ENCODE results near the gene IBTK. TPM values are rescaled to one million over a fixed set of nuclear protein-coding genes. Genes with fewer than 3 reads are reported as not detected.
"Not testable (repeated sequence)": the region's sequence is repeated elsewhere in the genome, so short reads cannot be mapped to it uniquely, and the experiment has no call there.

The IBTK gene
- total RNA-seq, 1 donor from 2014 or later, result 93.3 TPM

DNA sequence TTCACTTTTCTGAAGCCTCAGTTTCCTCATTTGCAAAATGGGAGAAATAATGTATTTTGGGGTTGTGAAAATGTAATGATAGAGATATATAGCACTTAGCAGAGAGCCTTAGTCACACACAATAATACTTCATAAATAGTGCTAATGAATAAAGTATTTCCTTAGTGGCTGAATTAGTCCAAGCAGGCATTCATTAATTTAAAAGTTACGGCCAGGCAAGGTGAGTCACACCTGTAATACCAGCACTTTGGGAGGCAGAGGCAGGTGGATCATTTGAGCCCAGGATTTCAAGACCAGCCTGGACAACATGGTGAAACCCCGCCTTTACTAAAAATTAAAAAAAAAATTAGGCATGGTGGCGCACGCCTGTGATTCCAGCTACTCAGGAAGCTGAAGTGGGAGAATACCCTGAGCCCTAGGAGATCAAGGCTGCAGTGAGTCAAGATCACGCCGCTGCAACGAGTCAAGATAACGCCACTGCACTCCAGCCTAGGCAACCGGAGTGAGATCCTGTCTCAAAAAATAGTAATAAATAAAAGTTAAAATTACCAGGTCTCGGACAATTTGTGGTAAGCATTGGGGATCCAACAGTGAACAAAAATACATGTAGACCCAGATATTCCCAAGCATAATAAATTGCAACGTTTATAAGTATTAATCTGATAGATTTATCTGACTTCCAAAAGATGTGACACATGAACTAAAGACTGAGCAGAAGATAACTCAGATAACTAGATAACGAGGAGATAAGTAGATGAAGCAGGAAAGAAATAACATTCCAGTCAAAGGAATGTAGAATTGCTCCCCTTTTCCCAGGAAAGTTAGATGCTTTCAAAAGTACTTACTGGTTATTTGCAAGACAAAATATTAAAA, 2.1 kb upstream of the IBTK start:
- DNase-seq (ENCODE audit: low spot score in 2 of 2) (no peak), FAIRE-seq (no peak)

DNA sequence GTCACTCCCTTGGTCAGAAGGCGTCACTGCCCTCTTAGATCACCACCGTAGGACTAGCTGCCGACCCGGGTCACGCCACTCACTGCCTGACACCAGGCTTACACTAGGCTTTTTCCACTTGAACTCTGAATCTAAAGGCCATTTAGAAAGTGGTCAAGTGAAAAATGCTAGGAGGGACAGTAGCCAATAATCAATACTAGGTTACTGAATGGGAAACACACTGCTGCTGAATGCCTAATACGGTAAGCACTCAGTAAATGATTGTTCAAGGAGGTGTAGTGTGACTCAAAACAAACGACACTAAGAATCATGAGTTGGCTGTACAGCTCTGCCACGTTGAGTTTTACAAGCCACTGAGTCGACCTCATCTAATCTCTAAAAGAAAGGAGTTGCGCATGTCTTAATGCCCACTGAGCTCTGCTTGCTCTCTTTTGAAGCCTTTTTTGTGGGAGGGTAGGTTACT, 760 bp upstream of the IBTK start:
- no peak for FAIRE-seq
- peak in 1 of 2 donors; percentile 51 for DNase-seq (ENCODE audit: low spot score in 2 of 2)

DNA sequence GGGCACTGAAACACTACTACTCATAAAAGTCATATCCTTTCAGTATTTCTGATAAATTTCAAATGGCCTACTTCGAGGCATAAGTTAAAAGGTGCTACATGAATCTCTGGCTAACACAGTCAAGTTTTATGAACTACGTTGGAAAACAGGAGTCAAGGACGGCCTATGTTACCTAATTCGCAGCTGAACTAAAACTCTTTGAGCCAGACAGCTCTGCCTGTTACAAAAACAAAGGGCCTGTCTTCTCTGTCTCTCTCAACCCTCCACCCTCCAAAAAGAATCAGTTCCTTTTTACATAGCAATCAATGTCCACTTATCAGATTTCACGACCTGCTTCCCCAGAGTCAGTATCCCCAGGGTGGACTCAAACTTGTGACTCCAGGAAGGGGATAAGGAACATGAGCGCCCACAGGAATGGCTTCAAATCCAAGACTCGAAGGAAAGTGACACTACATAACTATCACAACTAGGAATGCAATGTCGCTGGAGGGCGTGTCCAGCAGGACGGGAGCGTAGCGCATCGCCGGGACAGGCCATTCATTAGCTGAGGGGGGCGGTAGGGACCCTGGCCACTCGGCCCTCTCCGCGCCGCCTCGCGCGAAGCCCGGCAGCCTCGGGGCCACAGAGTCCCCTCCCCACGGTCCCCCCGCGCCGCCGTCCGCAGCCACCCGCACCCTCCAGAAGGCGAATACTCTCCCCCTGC, 591 bp downstream of the IBTK start:
- DNase-seq (ENCODE audit: low spot score in 2 of 2), result peak in 1 of 2 donors; percentile 38
- no peak for FAIRE-seq

DNA sequence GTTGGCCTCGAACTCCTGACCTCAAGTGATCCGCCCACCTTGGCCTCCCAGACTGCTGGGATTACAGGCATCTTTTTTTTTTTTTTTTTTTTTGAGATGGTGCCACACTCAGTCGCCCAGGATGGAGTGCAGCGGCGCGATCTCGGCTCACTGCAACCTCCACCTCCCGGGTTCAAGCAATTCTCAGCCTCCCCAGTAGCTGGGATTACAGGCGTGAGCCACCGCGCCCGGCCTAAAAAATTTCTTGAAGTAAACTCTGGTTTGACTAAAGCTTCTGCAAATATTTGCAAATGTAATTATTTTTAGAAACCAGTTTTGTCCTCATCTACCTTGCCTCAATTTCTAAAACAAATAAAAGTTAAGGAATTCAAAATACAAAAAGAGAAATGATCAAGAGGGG, 1.2 kb downstream of the IBTK start:
- DNase-seq (ENCODE audit: low spot score in 2 of 2) (no peak), FAIRE-seq (no peak)

DNA sequence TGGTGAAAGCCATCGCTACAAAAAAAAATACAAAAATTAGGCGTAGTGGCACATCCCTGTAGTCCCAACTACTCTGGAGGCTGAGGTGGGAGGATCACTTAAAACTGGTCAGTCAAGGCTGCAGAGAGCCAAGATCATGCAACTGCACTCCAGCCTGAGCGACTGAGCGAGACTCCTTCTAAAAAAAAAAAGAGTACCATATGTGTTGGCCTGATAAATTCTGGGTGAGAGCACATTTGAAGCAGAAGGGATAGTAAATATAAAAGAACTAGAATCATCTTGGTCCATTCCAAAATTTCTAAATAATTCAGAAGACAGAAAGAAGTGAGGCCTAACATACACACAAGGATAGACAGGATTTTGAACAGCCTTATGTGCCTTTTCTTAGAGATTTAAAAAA, 2.2 kb downstream of the IBTK start:
- FAIRE-seq (no peak), DNase-seq (ENCODE audit: low spot score in 2 of 2) (no peak)

DNA sequence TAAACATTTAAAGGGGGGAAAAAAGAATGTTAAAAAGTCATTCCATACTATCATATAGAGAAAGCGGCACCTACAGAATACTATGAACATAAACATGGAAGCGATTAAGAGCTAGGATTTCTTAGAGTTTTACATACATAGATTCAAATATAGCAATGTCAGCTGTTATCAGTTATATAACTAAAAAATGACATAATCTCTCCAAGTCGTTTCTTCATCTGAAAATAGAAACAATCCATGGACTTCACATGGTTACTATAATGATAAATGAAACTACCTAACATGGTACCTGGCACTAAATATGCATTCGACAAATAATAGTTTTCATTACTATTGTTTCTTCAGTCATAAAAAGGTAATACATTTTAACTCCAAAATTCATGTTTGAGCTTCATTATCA, 3.7 kb downstream of the IBTK start:
- FAIRE-seq, result no peak

DNA sequence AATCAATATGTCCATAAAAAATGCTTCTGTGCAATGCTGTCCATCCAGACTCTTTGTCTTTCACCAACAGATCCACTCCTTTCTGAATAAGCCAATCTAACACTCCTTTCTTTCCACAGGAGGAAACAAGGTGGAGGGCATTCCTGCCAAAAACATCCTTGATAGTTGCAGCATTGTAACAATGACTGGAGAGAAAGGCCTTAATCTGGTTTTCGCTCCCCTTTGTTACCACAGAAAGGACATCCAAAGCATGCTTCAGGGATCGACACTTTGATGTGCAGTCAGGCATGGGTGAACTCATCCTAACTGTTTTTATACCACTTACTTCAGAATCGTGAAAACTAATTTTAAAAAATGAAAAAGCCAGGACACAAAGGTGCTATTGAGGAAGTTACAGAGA, 7.4 kb downstream of the IBTK start:
- FAIRE-seq (no peak), DNase-seq (ENCODE audit: low spot score in 2 of 2) (no peak)

More for the DNA sequence above, 3.7 kb downstream of the IBTK start:
- DNase-seq (ENCODE audit: low spot score in 2 of 2), result no peak

DNA sequence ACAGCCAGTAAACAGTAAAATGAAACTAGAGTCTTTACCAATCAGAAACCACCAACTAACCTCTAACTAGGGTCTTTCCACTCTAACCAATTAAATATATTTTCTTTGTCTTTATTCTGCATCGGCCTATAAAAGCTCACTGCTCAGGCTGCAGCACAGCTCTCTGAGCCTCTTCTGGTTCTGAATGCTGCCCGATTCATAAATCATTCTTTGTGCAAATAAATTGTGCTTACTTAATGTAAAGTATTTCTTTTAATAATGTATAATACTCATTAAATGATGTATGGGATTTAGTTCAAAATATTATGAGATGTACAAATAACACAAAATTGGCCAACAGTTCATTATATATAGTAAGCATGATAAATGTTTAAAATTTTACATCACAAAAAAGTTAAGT, 7.9 kb downstream of the IBTK start:
- no peak for FAIRE-seq

DNA sequence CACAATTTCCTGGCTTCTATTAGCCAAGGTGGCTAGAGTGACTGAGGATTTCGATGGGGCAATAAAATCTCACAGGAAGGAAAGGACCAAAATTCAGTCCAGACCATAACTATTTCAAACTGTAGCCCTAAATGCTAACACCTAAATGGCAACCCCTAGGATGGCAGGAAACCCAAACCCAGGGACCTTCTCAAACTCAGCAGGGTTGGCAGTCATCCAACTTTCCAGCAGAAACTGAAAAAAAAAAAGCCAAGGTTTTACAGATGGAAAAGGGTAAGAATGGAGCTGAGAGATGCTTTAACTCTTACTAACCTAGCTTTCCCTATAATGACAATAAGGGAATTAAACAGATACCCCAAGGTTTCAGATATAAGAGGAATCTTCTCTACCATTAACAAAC, 10.5 kb downstream of the IBTK start:
- no peak for FAIRE-seq
- no peak for DNase-seq (ENCODE audit: low spot score in 2 of 2)

More for the DNA sequence above, 7.9 kb downstream of the IBTK start:
- DNase-seq (ENCODE audit: low spot score in 2 of 2), result no peak

DNA sequence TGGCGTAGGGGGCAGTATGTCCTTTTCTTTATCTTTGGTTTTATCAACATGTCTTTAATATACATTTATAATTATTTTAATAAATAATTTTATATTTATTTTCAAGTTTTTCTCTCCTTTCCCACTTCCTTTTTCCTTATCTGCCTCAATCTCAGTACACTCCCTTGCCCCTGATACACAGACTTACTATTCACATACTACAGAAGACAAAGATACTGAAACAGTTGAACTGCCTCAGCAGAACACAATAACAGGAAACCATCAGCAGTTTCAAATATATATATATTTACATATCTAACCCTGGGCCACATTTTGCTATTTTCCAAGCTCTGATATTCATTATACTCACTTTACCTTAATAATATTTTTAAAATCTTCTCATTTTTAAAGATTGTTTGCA, 19.8 kb downstream of the IBTK start:
- DNase-seq (ENCODE audit: low spot score in 2 of 2) (no peak), FAIRE-seq (no peak)

DNA sequence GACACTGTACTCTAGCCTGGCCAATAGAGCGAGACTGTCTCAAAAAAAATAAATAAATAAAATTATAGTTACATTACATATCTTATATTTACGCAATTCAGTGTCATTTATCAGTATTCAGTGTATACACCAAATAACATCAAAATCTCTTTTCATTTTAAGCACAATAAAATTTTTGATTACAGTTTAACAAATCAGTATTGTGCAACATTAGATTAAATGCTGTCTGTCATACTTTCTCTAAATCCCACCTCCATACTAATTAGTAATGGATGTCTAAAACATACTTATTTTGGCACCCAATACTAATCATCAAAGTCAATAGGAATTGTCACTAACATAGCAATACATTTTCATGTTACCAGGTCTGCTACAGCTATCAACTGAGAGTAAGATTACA, 27.4 kb downstream of the IBTK start:
- FAIRE-seq (no peak), DNase-seq (ENCODE audit: low spot score in 2 of 2) (no peak)

DNA sequence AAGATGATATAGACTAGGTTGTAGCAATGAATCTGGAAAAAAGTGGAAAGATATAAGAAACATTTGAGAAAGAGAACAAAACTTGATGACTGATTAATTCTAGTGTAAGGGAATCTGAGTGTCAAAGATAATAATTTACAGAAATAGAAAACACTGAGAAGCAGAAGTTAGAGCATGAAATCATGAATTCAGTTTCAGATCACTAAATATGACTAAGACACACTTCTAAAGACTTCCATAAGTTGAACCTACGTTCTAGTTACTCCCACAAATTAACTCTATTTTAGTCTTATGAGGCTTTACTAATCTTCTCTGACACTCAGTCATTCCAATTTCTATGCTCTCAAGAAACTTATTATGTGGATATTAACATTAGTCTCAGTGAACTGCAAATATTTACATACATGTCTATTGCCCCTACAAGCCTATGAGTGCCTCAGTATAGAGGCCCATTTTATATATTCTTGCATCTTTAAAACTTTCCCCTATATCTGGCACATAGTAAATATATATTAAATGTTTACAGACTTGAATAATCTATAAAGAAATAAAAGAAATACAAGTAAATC, 30.4 kb downstream of the IBTK start:
- FAIRE-seq (peak; percentile 61), DNase-seq (ENCODE audit: low spot score in 2 of 2) (no peak)

DNA sequence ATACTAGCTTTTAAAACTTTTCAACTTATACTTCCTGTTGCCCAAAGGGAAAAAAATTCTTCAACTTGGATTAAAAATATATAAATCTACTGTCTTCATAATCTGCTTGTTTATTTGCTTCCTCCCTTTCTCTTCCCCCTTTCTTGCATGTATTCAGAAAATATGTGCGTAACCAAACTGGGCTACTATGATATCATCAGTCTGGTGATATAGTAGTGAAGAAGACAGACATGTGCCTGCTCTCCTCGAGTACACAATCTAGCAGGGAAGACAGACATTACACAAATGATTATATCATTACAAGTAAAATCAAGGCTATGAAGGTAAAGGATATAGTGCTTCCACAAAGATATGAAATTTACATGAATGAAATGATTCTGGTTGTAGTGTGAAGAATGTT, 31.0 kb downstream of the IBTK start:
- DNase-seq (ENCODE audit: low spot score in 2 of 2) (no peak), FAIRE-seq (no peak)

DNA sequence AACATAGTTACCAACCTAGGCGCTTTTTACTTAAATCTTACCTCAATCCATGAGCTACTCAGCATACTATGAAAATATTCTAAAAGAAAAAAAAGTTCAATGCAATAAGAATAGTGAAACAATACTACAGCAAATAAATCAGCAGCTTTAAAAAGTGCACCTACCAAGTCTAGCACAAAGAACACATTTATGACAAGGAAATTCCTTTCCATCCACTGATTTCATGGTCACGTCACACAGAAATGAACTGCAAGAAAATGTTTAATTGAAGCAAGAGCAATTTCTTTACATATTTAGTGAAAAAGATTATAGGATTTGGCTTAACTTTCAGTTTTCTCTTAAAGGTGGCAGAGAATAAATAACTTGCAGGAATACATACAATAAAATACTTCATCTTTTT, 36.2 kb downstream of the IBTK start:
- FAIRE-seq (no peak), DNase-seq (ENCODE audit: low spot score in 2 of 2) (no peak)

DNA sequence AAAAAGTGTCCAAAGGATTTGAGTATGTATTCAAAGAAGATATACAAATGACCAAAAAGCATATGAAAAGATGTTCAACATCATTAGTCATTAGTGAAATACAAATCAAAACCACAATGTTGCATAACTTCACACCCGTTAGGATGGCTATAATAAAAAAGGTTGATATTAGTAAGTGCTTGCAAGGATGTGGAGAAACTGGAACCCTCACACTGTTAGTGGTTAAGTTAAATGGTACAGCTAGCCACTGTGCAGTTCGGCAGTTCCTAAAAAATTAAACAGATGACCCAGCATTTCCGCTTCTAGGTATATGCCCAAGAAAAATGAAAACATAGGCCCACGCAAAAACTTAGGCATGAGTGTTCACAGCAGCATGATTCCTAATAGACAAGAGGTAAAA, 38.6 kb downstream of the IBTK start:
- FAIRE-seq, result no peak
- DNase-seq (ENCODE audit: low spot score in 2 of 2), result no peak

DNA sequence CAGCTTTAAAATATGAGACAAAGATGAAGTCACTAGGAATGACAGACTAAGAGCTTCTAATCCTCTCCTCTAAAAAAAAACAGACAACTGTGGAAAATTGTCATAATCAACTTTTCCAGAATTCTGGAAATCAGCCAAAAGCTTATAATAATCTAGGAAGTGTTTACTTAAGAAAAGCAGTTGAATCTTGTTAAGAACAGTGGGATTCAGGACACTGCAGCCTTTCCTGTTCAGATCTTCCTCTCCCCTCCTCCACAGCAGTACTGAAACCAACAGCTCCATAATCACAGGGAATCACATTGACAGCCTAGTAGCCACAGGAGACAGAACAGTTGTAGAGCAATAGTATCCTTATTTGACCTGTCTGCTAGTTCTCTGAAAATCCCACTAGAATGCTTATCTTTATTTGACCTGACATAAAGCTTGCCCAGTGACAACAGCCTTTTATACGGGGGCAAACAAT, 41.6 kb downstream of the IBTK start:
- DNase-seq (ENCODE audit: low spot score in 2 of 2) (no peak), FAIRE-seq (no peak)

DNA sequence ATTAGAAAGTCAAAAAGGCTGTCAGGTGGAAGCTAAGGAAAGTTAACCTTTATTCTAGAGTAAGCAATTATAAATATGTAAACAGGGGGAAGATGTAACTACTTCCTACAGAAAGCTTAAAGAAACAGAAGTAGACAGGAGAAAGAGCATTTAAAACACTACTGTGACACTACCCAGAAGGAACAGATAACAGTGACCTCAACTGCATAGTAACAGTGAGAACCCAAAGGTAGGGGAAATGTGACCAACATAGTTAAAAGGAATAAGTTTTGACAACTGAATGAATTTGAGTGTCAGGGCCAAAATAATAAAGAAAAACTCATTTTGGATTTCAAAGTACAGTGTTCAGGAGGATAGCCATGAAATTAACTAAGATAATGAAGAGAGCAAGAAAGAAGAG, 43.5 kb downstream of the IBTK start:
- DNase-seq (ENCODE audit: low spot score in 2 of 2) (no peak), FAIRE-seq (no peak)

DNA sequence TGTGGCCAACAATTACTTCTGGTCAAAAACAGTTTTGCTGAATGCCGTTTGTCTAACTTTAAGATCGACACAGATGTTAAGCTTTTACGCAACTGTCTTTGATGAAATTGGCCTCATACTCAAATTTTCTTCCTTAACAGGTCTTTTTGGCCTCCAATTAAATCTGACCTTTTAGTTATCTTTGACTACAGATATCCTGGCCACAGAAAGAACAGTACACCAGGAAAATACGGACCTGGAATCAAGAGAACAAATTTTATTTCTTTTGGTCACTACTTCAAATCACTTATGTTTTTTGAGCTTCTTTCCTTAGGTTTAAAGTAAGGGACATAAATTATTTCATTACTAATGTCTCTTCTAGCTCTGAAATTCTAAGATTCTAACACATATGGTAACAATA, 49.8 kb downstream of the IBTK start:
- DNase-seq (ENCODE audit: low spot score in 2 of 2) (no peak), FAIRE-seq (no peak)

DNA sequence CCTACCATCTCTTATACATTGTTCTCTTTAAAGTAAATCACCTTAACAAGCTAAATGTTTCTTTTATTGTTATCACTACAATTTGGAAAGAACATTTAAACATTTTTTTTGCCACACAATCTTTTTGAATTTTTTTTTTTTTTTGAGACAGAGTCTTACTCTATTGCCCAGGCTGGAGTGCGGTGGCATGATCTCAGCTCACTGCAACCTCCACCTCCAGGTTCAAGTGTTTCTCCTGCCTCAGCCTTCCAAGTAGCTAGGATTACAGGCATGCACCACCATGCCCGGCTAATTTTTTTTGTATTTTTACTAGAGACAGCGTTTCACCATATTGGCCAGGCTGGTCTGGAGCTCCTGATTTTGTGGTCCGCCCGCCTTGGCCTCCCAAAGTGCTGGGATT, 50.3 kb downstream of the IBTK start:
- peak; percentile 72 for FAIRE-seq
- not testable (repeated sequence) for DNase-seq (ENCODE audit: low spot score in 2 of 2)

DNA sequence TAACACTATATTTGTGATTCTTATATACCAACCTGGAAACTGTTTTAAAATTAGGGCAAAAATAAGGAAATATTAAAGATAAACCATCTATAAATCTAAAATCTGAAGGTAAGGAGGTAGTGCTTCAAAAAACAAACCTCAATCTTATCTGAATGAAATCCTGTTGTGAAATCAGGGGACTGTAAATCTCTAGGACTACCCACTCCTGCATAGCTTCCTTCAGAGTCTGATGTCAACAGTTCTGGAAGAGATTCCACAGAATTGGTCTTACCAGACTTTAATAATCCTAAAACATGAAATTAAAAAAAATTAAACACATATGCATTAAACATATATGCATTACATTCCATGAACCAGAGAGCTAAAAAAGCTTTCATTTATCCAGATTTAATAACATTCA, 51.4 kb downstream of the IBTK start:
- FAIRE-seq (no peak), DNase-seq (ENCODE audit: low spot score in 2 of 2) (no peak)

DNA sequence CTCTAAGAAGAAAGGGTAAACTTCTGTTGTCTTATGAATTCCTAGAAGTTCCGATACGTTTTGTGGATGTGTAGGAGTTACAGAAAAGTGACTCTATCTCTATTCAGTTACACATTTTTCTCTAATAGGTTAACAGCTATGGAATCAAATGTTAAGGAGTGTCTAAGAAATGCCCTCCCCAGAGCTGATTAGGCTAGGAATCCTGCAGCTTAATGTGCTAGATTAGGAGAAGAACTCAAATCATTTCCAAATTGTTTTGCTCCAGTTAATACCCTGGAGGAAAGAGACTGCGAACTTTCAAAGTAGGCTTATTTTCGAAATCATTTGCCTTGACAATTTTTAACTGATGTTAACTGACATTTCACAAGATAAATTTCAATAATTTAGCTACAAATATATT, 51.9 kb downstream of the IBTK start:
- FAIRE-seq, result no peak

More for the DNA sequence above, 51.9 kb downstream of the IBTK start:
- no peak for DNase-seq (ENCODE audit: low spot score in 2 of 2)

Measured in frontal cortex (tissue), 4 donors.